GM10266 (cell line): ENCODE results near the gene ZBTB7C.
A peak's percentile ranks its signal among the peaks of the same experiment; 100 is the strongest.

ENCODE experiments used
- DNase-seq: peaks from one replicate; pipeline ENCODE4 v3.0.0; 2012; ENCODE audit errors: extremely low spot score
- TF ChIP-seq, protein P1 (sequence below): IDR thresholded peaks from 2 replicates; pipeline ENCODE4 v1.5.1; 2012; ENCODE audit warnings: mild to moderate bottlenecking, low read depth; ENCODE audit not compliant: control insufficient read depth, insufficient read depth; ENCODE audit errors: missing control alignments

The ZBTB7C gene

DNA sequence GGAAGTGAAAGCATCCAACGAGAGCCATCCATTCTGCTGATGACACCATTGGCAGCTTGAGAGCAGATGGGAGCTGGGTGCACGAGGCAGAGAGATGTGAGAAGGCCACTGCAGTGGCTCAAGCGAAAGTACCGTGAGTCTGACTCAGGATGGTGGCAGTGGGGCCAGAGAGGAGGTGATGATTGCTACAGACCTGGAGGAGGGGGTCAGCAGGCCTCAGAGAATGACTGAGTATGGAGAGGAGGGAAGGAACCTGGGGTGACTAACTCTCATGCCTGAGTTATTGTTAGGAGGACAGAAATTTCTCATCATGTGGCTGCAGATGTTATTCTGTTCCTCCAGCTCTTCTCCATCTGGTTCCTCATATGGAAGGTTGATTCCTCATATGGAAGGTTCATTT lies 8.8 kb upstream of the ZBTB7C start:
- TF ChIP-seq, protein P1, sequence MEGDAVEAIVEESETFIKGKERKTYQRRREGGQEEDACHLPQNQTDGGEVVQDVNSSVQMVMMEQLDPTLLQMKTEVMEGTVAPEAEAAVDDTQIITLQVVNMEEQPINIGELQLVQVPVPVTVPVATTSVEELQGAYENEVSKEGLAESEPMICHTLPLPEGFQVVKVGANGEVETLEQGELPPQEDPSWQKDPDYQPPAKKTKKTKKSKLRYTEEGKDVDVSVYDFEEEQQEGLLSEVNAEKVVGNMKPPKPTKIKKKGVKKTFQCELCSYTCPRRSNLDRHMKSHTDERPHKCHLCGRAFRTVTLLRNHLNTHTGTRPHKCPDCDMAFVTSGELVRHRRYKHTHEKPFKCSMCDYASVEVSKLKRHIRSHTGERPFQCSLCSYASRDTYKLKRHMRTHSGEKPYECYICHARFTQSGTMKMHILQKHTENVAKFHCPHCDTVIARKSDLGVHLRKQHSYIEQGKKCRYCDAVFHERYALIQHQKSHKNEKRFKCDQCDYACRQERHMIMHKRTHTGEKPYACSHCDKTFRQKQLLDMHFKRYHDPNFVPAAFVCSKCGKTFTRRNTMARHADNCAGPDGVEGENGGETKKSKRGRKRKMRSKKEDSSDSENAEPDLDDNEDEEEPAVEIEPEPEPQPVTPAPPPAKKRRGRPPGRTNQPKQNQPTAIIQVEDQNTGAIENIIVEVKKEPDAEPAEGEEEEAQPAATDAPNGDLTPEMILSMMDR: no peak
- no peak for DNase-seq

DNA sequence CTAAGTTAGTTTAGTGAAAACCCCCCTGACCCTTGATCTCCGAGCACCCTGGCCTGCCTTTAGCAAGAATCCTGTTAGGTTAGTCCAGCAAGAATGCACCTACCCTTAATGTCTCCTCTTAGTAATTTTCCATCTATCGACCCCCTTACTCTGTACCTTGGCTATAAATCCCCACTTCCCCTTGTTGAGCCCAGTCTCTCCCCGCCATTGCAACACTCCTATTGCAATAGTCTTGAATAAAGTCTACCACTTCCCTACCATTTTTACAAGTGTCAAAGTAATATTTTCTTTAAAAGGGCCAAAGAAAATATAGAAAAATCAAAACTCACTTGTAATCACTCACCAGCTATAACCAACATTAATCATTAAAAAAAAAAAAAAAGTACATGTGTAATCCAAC lies 4.2 kb upstream of the ZBTB7C start:
- no peak for DNase-seq
- TF ChIP-seq, protein P1: no peak

DNA sequence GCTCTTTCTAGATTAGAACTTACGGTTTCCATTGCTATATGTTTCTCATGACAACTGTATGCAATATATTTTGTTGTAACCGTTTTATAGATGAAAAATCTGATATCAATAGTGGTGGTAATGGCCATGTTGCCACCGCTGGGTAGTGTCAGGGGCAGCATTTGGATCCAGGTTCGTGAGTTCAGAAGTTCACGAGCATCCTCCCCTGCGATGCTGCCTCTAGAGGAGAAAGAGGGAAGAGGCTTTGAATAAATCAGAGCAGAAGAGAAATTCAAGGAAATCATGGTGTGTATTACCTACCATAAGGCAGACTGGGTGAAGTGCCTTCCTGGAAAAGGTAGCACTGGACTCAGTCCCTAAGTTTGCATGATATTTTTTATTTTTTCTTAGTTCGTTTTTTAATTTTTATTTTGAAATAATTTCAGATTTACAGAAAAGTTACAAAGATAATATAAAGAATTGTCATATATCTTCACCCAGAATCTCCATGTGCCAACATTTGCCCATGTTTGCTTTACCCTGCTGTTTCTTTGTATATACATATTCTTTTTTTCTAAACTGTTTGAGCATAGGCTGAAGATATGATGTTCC lies 3.3 kb upstream of the ZBTB7C start:
- peak; percentile 40 for DNase-seq
- TF ChIP-seq, protein P1: peak; percentile 58

DNA sequence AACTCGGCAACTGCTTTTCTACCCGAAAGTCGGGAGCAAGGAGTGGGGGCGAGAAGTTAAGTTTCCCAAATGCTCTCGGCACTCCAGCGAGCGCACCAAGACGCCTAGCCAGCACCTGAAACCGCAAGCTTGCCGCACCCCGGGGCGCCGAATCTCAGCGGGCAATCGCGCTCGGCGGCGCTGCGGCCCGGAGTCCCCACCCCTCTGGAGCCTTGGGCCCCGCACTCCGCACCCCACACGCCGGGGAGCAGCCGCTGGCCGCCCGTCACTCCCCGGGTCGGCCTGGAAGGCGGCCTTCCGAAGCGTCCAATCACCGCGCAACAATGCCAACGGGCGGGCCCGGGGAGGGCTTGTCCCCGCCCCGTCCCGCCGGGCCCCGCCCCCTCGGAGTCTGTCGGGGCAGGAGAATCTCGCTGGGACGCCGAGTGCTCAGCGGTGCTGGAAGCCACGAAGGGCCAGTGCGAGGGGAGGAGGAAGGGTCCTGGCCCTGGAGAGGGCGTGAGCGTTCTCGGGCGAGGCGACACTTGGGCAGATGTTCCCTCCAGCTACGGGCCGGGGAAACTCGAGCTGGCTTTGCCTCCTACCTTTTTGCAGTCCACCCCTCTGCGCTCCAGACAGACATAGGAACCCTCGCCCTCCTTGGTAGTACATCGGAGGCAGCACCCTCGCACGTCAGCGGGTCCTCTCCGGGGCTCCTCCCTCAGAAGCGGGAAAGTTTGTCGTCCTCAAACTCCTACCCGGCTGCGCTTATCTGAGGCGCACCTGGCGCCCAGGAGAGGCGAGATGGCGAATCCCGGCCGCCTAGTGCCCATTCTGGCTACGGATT lies 1.1 kb upstream of the ZBTB7C start:
- peak; percentile 92 for DNase-seq
- TF ChIP-seq, protein P1: no peak

DNA sequence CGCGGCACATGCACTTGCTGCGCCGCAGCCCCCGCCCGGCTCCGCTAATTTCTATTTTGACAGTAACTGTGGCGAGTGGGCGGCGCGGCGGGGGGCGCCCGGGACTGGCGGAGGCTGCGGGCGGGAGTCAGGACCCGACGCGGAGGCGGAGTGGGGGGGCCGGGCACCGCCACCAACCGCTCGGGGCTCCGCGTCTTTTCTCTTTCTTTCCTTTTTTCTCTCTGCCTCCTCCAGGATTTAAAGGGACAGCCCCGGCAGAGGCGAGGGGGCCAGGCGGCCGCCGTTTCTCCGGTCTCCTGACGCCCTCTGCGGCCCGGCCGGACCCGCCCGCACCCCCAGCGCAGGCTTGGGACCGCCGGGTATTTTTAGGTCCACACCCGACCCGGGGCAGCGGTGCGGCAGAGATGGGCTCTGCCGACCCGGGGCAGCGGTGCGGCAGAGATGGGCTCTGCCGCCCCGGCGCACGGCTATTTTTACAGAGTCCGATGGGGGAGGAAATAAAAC lies 460 bp upstream of the ZBTB7C start:
- TF ChIP-seq, protein P1: peak; percentile 14
- DNase-seq: peak; percentile 42

DNA sequence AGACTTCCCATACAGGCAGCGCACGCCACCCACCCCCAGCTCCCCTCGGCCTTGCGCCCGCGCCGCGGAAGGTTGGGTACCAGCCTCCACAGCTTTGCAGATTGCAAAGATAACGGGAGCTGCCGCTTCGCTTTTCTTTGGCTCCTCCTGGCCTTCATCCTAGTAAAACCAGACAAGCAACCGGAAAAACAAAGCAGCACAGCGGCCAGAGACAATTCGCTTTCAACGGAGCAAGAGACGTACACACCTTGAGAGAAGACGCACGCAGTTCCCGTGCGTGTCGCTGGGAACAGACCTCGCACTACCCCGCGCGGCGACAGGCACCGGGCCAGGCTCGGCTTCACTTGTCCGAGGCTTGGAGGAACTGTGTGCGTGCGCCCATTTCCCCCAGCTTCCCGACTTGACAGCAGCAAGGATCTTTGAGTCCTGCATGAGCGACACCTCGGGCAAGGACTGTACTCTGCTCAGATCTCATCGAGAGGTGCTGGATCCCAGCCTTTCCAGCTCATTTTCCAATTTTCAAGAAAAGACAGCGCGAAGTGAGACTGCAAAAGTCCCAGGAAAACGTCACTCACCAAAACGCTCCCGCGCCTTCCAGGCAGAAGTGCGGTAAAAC lies 964 bp downstream of the ZBTB7C start:
- TF ChIP-seq, protein P1: no peak
- no peak for DNase-seq
